ENCODE results near the gene ZP1. TPM values are rescaled to one million over a fixed set of nuclear protein-coding genes. Genes with fewer than 3 reads are reported as not detected.

The ZP1 gene
- total RNA-seq, 2 experiments from 2014 or later: not detected

- H3K9me3 ChIP-seq (ENCODE audit: low read length): no peaks in the 10 kb centered on the region
- BruUV-seq (replicated peaks): no TSS peak
- H3K9me2 ChIP-seq (ENCODE audit: insufficient read depth, low read length): no peaks in the 10 kb centered on the region
- no peak for TF ChIP-seq CTCF (conservative IDR thresholded peaks at IDR 0.05; ENCODE audit: low read length)
- TF ChIP-seq EZH2phosphoT487 (IDR thresholded peaks at IDR 0.05; ENCODE audit: borderline replicate concordance, low read depth, low read length): no peak
- H3K4me1 ChIP-seq (ENCODE audit: insufficient read depth, low read length, poor library complexity, severe bottlenecking): peaks cover 35% of the 10 kb centered on the region
- H3K4me3 ChIP-seq (ENCODE audit: low read depth, low read length, poor library complexity, severe bottlenecking): no peak overlapping the region
- DNase-seq (ENCODE audit: low spot score): no peak
- no peak overlapping the region for H2AFZ ChIP-seq (ENCODE audit: low read length)
- intact Hi-C loops (cut with micrococcal nuclease; ENCODE audit: unreplicated experiment): no loop called here
- H4K20me1 ChIP-seq (ENCODE audit: insufficient read depth, low read length): peaks cover 13% of the 10 kb centered on the region; the same call in 1 of the 2 replicates
- H3K36me3 ChIP-seq (ENCODE audit: insufficient read depth, low read length): peaks cover 75% of the 10 kb centered on the region
- POLR2A ChIA-PET: interaction anchor here (0.9 to 1.2 kb wide), 2 partner anchors 11 to 14 kb away, joined by 3 to 4 read pairs; no protein-coding TSS in a partner anchor
- CTCF ChIA-PET (ENCODE audit: unreplicated experiment): interaction anchor here (1.5 kb wide), 1 partner anchor 11 kb away, joined by 6 read pairs; no protein-coding TSS in a partner anchor
- peak overlapping the region; percentile 46; the same call in 1 of the 2 replicates for H3K4me2 ChIP-seq (ENCODE audit: low read length)
- H3K79me2 ChIP-seq (ENCODE audit: insufficient read depth, low read depth, low read length): peaks cover 57% of the 10 kb centered on the region
- H3K27ac ChIP-seq (ENCODE audit: low read depth, low read length, poor library complexity, severe bottlenecking): no peak overlapping the region
Measured at GRCh38 chr11:60918251-60918938, 51.1 kb downstream of the ZP1 start.

GRCh38 chr11:60918939-60919265, 51.6 kb downstream of the ZP1 start:
- no peaks in the 10 kb centered on the region for H3K9me2 ChIP-seq (ENCODE audit: insufficient read depth, low read length)
- H3K4me3 ChIP-seq (ENCODE audit: low read depth, low read length, poor library complexity, severe bottlenecking): no peak overlapping the region
- H3K36me3 ChIP-seq (ENCODE audit: insufficient read depth, low read length): peaks cover 79% of the 10 kb centered on the region
- intact Hi-C loops (cut with micrococcal nuclease; ENCODE audit: unreplicated experiment): no loop called here
- no peaks in the 10 kb centered on the region for H3K9me3 ChIP-seq (ENCODE audit: low read length)
- peak overlapping the region; percentile 46 for H3K4me2 ChIP-seq (ENCODE audit: low read length)
- ChIA-PET POLR2A (interaction anchor here (0.9 to 1.2 kb wide), 3 partner anchors 11 to 34 kb away, joined by 3 to 5 read pairs (median 4); no protein-coding TSS in a partner anchor), CTCF (ENCODE audit: unreplicated experiment) (interaction anchor here (1.5 kb wide), 1 partner anchor 11 kb away, joined by 6 read pairs; no protein-coding TSS in a partner anchor)
- TF ChIP-seq CTCF (conservative IDR thresholded peaks at IDR 0.05; ENCODE audit: low read length): 0 out of 2 replicates have a peak, but pooled peaks have one; percentile 8
- no peak for TF ChIP-seq EZH2phosphoT487 (IDR thresholded peaks at IDR 0.05; ENCODE audit: borderline replicate concordance, low read depth, low read length)
- BruUV-seq (replicated peaks): no TSS peak
- peaks cover 57% of the 10 kb centered on the region for H3K79me2 ChIP-seq (ENCODE audit: insufficient read depth, low read depth, low read length)
- no peak overlapping the region for H3K27ac ChIP-seq (ENCODE audit: low read depth, low read length, poor library complexity, severe bottlenecking)
- peaks cover 36% of the 10 kb centered on the region for H3K4me1 ChIP-seq (ENCODE audit: insufficient read depth, low read length, poor library complexity, severe bottlenecking)
- peaks cover 13% of the 10 kb centered on the region; the same call in 1 of the 2 replicates for H4K20me1 ChIP-seq (ENCODE audit: insufficient read depth, low read length)
- no peak overlapping the region for H2AFZ ChIP-seq (ENCODE audit: low read length)
- DNase-seq (ENCODE audit: low spot score): no peak

GRCh38 chr11:60919320-60919719, 52.0 kb downstream of the ZP1 start:
- H3K79me2 ChIP-seq (ENCODE audit: insufficient read depth, low read depth, low read length): peaks cover 55% of the 10 kb centered on the region
- no peak overlapping the region for H2AFZ ChIP-seq (ENCODE audit: low read length)
- DNase-seq (ENCODE audit: low spot score): no peak
- intact Hi-C loops (cut with micrococcal nuclease; ENCODE audit: unreplicated experiment): no loop called here
- H3K9me2 ChIP-seq (ENCODE audit: insufficient read depth, low read length): no peaks in the 10 kb centered on the region
- ChIA-PET CTCF (ENCODE audit: unreplicated experiment) (interaction anchor here (1.5 kb wide), 1 partner anchor 10 kb away, joined by 6 read pairs; no protein-coding TSS in a partner anchor), POLR2A (interaction anchor here (0.9 to 1.2 kb wide), 3 partner anchors 12 to 34 kb away, joined by 3 to 5 read pairs (median 4); no protein-coding TSS in a partner anchor)
- H3K4me2 ChIP-seq (ENCODE audit: low read length): peak overlapping the region; percentile 46
- no peak overlapping the region for H3K4me3 ChIP-seq (ENCODE audit: low read depth, low read length, poor library complexity, severe bottlenecking)
- H3K4me1 ChIP-seq (ENCODE audit: insufficient read depth, low read length, poor library complexity, severe bottlenecking): peaks cover 40% of the 10 kb centered on the region
- TF ChIP-seq CTCF (conservative IDR thresholded peaks at IDR 0.05; ENCODE audit: low read length): no peak
- TF ChIP-seq EZH2phosphoT487 (IDR thresholded peaks at IDR 0.05; ENCODE audit: borderline replicate concordance, low read depth, low read length): no peak
- BruUV-seq (replicated peaks): no TSS peak
- no peak overlapping the region for H3K27ac ChIP-seq (ENCODE audit: low read depth, low read length, poor library complexity, severe bottlenecking)
- no peaks in the 10 kb centered on the region for H3K9me3 ChIP-seq (ENCODE audit: low read length)
- H3K36me3 ChIP-seq (ENCODE audit: insufficient read depth, low read length): peaks cover 79% of the 10 kb centered on the region
- peaks cover 13% of the 10 kb centered on the region; the same call in 1 of the 2 replicates for H4K20me1 ChIP-seq (ENCODE audit: insufficient read depth, low read length)

Data from OCI-LY7 (cell line).